Kidney capillary endothelial cell (primary cell): ENCODE data around the gene FLYWCH1.

Source experiments
- DNase-seq: peaks from one replicate; pipeline ENCODE4 v3.0.0-alpha.2; 2018; ENCODE audit warnings: low spot score

Gene FLYWCH1

GRCh38 chr16:2911638-2912329 is at the start of gene FLYWCH1:
Gene FLYWCH1, plus strand, starts transcription at chr16:2911931. Its CDS starts 17,755 bp downstream, at chr16:2929686.
- DNase-seq = peak; percentile 94

GRCh38 chr16:2865651-2866050 is 46.1 kb upstream of the FLYWCH1 start:
- no peak for DNase-seq

GRCh38 chr16:2866431-2866830 is 45.3 kb upstream of the FLYWCH1 start:
- no peak for DNase-seq

- no peak for DNase-seq
Measured at GRCh38 chr16:2867661-2867986, 44.1 kb upstream of the FLYWCH1 start.

- DNase-seq = peak; percentile 93
Measured at GRCh38 chr16:2867987-2868789, 43.5 kb upstream of the FLYWCH1 start.

- no peak for DNase-seq
Measured at GRCh38 chr16:2871926-2872325, 39.8 kb upstream of the FLYWCH1 start.

GRCh38 chr16:2874032-2874911 is 37.5 kb upstream of the FLYWCH1 start:
- DNase-seq = no peak

- DNase-seq = peak; percentile 76
Measured at GRCh38 chr16:2874912-2875362, 36.8 kb upstream of the FLYWCH1 start.

- no peak for DNase-seq
Measured at GRCh38 chr16:2879854-2880508, 31.8 kb upstream of the FLYWCH1 start.

- DNase-seq = no peak
Measured at GRCh38 chr16:2881783-2882649, 29.7 kb upstream of the FLYWCH1 start.

GRCh38 chr16:2882650-2883457 is 28.9 kb upstream of the FLYWCH1 start, which contains the start of gene FLYWCH2:
Gene FLYWCH2, plus strand, starts transcription at chr16:2883215. Its CDS starts 13,235 bp downstream, at chr16:2896450.
- DNase-seq = peak; percentile 99

GRCh38 chr16:2883458-2883908 is 28.2 kb upstream of the FLYWCH1 start:
- DNase-seq = no peak

- no peak for DNase-seq
Measured at GRCh38 chr16:2884041-2884451, 27.7 kb upstream of the FLYWCH1 start.

GRCh38 chr16:2894231-2894630 is 17.5 kb upstream of the FLYWCH1 start:
- DNase-seq = no peak

- no peak for DNase-seq
Measured at GRCh38 chr16:2895813-2896212, 15.9 kb upstream of the FLYWCH1 start.

GRCh38 chr16:2896480-2897010 is 15.2 kb upstream of the FLYWCH1 start:
- no peak for DNase-seq

GRCh38 chr16:2897110-2897509 is 14.6 kb upstream of the FLYWCH1 start:
- no peak for DNase-seq

- DNase-seq = no peak
Measured at GRCh38 chr16:2898831-2899563, 12.7 kb upstream of the FLYWCH1 start.

- no peak for DNase-seq
Measured at GRCh38 chr16:2899564-2900072, 12.1 kb upstream of the FLYWCH1 start.
